PC-3 (cell line): ENCODE data around the gene FECH. TPM values are rescaled to one million over a fixed set of nuclear protein-coding genes. Genes with fewer than 3 reads are reported as not detected.

Experiments used
- ATAC-seq: fragments of 200-7000 bp; cut with Tn5 transposase; 2 replicates; pipeline ENCODE4 v1.9.1; 2020; ENCODE audit warnings: mild to moderate bottlenecking, moderate library complexity
- BruUV-seq: library from RNA; stranded (reverse); fragments of 400-500 nt; replicated peaks from 2 replicates; lab custom pipeline; 2021; lab: Mats Ljungman, UMichigan
- CTCF ChIA-PET: fragments of 300-600 bp; sonication (Branson Sonifier 250); formaldehyde crosslinking; loops from one replicate; lab custom pipeline; 2022; ENCODE audit warnings: antibody characterized with exemption; lab: Charles Lee
- POLR2A ChIA-PET: fragments of 300-600 bp; sonication (Branson Sonifier 250); formaldehyde crosslinking; loops from one replicate; lab custom pipeline; 2022; ENCODE audit warnings: antibody characterized with exemption; ENCODE audit not compliant: unreplicated experiment; lab: Charles Lee
- DNase-seq: peaks from one replicate; pipeline ENCODE4 v3.0.0-alpha.2; 2015
- H2AFZ ChIP-seq: fragments of 300-600 bp; sonication (generic); 2 replicates; pipeline ENCODE4 v1.6.0; 2016; ENCODE audit warnings: antibody characterized with exemption, low read length
- H3F3A ChIP-seq: fragments of 300-600 bp; sonication (generic); one replicate; pipeline ENCODE4 v1.6.0; 2017; ENCODE audit warnings: antibody characterized with exemption, low read length, control low read depth, mild to moderate bottlenecking; ENCODE audit not compliant: unreplicated experiment
- H3K27ac ChIP-seq: fragments of 300-600 bp; sonication (generic); 2 replicates; pipeline ENCODE4 v1.5.1; 2016; ENCODE audit warnings: mild to moderate bottlenecking, low read length
- H3K27me3 ChIP-seq: fragments of 300-600 bp; sonication (generic); 2 replicates; pipeline ENCODE4 v1.6.1; 2016; ENCODE audit warnings: low read length, mixed read lengths
- H3K36me3 ChIP-seq: fragments of 300-600 bp; sonication (generic); 2 replicates; pipeline ENCODE4 v1.6.1; 2016; ENCODE audit warnings: low read depth, mixed run types, low read length, mixed read lengths
- H3K4me1 ChIP-seq: fragments of 300-600 bp; sonication (generic); 2 replicates; pipeline ENCODE4 v1.5.1; 2016; ENCODE audit warnings: low read length; ENCODE audit not compliant: insufficient read depth
- H3K4me2 ChIP-seq: fragments of 300-600 bp; sonication (generic); 2 replicates; pipeline ENCODE4 v1.6.0; 2016; ENCODE audit warnings: low read length
- H3K4me3 ChIP-seq: fragments of 300-600 bp; sonication (generic); 2 replicates; pipeline ENCODE4 v1.5.1; 2016; ENCODE audit warnings: mild to moderate bottlenecking, low read length, mixed read lengths
- H3K79me2 ChIP-seq: fragments of 300-600 bp; sonication (generic); 2 replicates; pipeline ENCODE4 v1.6.1; 2017; ENCODE audit warnings: low read length, mixed read lengths
- H3K9ac ChIP-seq: fragments of 300-600 bp; sonication (generic); 2 replicates; pipeline ENCODE4 v1.6.0; 2016; ENCODE audit warnings: mild to moderate bottlenecking, low read length
- H3K9me2 ChIP-seq: fragments of 300-600 bp; sonication (generic); replicated peaks from 2 replicates; pipeline ENCODE4 v1.6.1; 2016; ENCODE audit warnings: mixed run types, low read length, mixed read lengths
- H3K9me3 ChIP-seq: fragments of 300-600 bp; sonication (generic); 2 replicates; pipeline ENCODE4 v1.6.1; 2016; ENCODE audit warnings: low read length, mixed read lengths
- H4K20me1 ChIP-seq: fragments of 300-600 bp; sonication (generic); 2 replicates; pipeline ENCODE4 v1.6.1; 2016; ENCODE audit warnings: low read length, mixed read lengths
- EZH2 ChIP-seq: fragments of 300-600 bp; sonication (generic); IDR thresholded peaks from one replicate; pipeline ENCODE4 v1.6.1; 2017; ENCODE audit warnings: antibody characterized with exemption, mild to moderate bottlenecking, low read length; ENCODE audit not compliant: unreplicated experiment
- EZH2phosphoT487 ChIP-seq: fragments of 300-600 bp; sonication (generic); IDR thresholded peaks from 2 replicates; pipeline ENCODE4 v1.6.1; 2018; ENCODE audit warnings: mild to moderate bottlenecking, antibody characterized with exemption, low read length, borderline replicate concordance
- intact Hi-C: fragments of 100-400 bp; cut with micrococcal nuclease; formaldehyde crosslinking; loops from 2 replicates; pipeline ENCODE4 v1.9.0; 2023
- total RNA-seq: library from RNA; depleted of rRNA; stranded (reverse); fragments of >200 nt; gene quantifications from 2 replicates; pipeline ENCODE4 v1.2.3, GENCODE V29; 2014
- TF ChIP-seq, protein P1 (sequence below): fragments of 300-600 bp; sonication (generic); conservative IDR thresholded peaks from 2 replicates; pipeline ENCODE4 v1.5.1; 2017; ENCODE audit warnings: antibody characterized with exemption, low read depth, mild to moderate bottlenecking, low read length

The FECH gene
- total RNA-seq, 1 experiment from 2014 or later = 136 TPM

DNA sequence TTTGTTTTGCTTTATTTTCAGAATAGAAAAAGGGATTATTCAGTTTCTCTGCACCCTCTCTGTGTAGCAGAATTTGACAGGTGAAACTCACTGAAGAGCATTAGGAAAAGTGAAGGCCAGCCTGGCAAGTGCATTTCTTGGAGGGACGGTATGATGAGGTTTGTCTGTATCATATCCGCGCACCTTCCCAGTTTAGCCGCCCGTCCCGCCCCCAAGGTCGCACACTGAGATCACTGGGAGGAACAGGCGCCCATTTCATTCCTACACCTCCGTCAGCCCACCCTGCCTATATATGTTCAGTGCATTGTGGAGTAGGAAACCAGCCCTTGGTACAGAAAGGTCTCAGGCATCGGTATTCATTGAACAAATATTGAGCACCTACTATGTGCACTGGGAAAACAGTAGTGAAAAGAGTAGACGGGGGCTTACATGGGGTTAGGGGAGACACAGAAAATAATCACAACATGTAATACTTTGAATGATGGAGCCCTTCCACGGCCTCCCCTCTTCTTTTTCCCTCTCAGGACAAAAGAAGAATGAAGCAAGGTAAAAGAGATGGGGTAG, 678 bp upstream of the FECH start:
- Histone ChIP-seq H3K4me1 (peaks cover 15% of the 10 kb centered on the region), H3K9me3 (no peaks in the 10 kb centered on the region), H3K4me2 (peak overlapping the region; percentile 98), H3K36me3 (no peaks in the 10 kb centered on the region; the same call in 1 of the 2 replicates), H3K27ac (peak overlapping the region; percentile 48), H3K4me3 (peak overlapping the region; percentile 95), H4K20me1 (no peaks in the 10 kb centered on the region), H2AFZ (peak overlapping the region; percentile 74), H3K9me2 (no peaks in the 10 kb centered on the region), H3K79me2 (peaks cover 21% of the 10 kb centered on the region), H3K27me3 (no peaks in the 10 kb centered on the region), H3F3A (peaks cover 9% of the 10 kb centered on the region), H3K9ac (peak overlapping the region; percentile 86)
- TSS peak; percentile 58 for BruUV-seq
- ChIA-PET CTCF (no interaction called here), POLR2A (no interaction called here)
- ATAC-seq (no peak), DNase-seq (no peak)
- no peak for TF ChIP-seq EZH2phosphoT487
- TF ChIP-seq, protein P1, sequence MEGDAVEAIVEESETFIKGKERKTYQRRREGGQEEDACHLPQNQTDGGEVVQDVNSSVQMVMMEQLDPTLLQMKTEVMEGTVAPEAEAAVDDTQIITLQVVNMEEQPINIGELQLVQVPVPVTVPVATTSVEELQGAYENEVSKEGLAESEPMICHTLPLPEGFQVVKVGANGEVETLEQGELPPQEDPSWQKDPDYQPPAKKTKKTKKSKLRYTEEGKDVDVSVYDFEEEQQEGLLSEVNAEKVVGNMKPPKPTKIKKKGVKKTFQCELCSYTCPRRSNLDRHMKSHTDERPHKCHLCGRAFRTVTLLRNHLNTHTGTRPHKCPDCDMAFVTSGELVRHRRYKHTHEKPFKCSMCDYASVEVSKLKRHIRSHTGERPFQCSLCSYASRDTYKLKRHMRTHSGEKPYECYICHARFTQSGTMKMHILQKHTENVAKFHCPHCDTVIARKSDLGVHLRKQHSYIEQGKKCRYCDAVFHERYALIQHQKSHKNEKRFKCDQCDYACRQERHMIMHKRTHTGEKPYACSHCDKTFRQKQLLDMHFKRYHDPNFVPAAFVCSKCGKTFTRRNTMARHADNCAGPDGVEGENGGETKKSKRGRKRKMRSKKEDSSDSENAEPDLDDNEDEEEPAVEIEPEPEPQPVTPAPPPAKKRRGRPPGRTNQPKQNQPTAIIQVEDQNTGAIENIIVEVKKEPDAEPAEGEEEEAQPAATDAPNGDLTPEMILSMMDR = no peak
- intact Hi-C loops = no loop called here

DNA sequence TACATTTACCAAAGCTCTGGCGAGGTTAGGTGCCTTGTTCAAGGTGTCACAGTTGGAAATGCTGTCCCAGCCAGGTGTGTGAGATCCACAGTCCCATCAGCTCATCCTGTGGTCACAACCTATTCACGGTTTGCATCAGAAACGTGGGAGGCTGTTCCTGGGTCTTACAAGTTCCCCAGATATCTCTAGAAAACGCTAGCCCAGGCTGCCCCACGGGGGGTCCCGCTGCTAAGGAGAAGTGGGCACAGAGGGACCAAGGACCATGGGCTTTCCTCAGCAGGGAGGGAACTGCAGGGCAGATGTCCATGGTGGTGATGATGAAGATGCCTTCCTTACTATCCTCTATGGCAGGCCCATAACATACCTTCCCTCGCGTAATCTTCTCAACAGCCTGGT, 649 bp downstream of the FECH start:
- no peaks in the 10 kb centered on the region for H3K9me2 ChIP-seq
- peak overlapping the region; percentile 86 for H3K9ac ChIP-seq
- DNase-seq = no peak
- peak overlapping the region; percentile 95 for H3K4me3 ChIP-seq
- no peaks in the 10 kb centered on the region; the same call in 1 of the 2 replicates for H3K36me3 ChIP-seq
- peak overlapping the region; percentile 98 for H3K4me2 ChIP-seq
- H2AFZ ChIP-seq = peak overlapping the region; percentile 74
- H3K27me3 ChIP-seq = no peaks in the 10 kb centered on the region
- intact Hi-C loops = no loop called here
- no TSS peak for BruUV-seq
- peaks cover 21% of the 10 kb centered on the region for H3K79me2 ChIP-seq
- H3F3A ChIP-seq = peaks cover 9% of the 10 kb centered on the region
- CTCF ChIA-PET = no interaction called here
- H4K20me1 ChIP-seq = no peaks in the 10 kb centered on the region
- no peaks in the 10 kb centered on the region for H3K9me3 ChIP-seq
- peaks cover 15% of the 10 kb centered on the region for H3K4me1 ChIP-seq
- peak overlapping the region; percentile 48 for H3K27ac ChIP-seq
- TF ChIP-seq EZH2 = no peak
- no peak for TF ChIP-seq EZH2phosphoT487
- TF ChIP-seq, protein P1 = no peak
- POLR2A ChIA-PET = no interaction called here
- peak; percentile 2; the same call in 1 of the 2 replicates for ATAC-seq

GRCh38 chr18:57585421-57585820, 1.1 kb downstream of the FECH start:
- H3K4me1 ChIP-seq = peaks cover 15% of the 10 kb centered on the region
- peak; percentile 34 for DNase-seq
- no peaks in the 10 kb centered on the region for H3K9me3 ChIP-seq
- H3K9me2 ChIP-seq = no peaks in the 10 kb centered on the region
- ChIA-PET POLR2A (no interaction called here), CTCF (no interaction called here)
- H3K79me2 ChIP-seq = peaks cover 21% of the 10 kb centered on the region
- peaks cover 9% of the 10 kb centered on the region for H3F3A ChIP-seq
- no peak overlapping the region for H3K27ac ChIP-seq
- peak overlapping the region; percentile 86 for H3K9ac ChIP-seq
- no peaks in the 10 kb centered on the region for H4K20me1 ChIP-seq
- ATAC-seq = peak; percentile 21
- peak overlapping the region; percentile 74 for H2AFZ ChIP-seq
- no TSS peak for BruUV-seq
- no peaks in the 10 kb centered on the region; the same call in 1 of the 2 replicates for H3K36me3 ChIP-seq
- H3K4me2 ChIP-seq = peak overlapping the region; percentile 98
- no peaks in the 10 kb centered on the region for H3K27me3 ChIP-seq
- intact Hi-C loops = no loop called here
- H3K4me3 ChIP-seq = peak overlapping the region; percentile 95
- TF ChIP-seq, protein P1 = no peak
- TF ChIP-seq EZH2 = no peak
- no peak for TF ChIP-seq EZH2phosphoT487
